HL-60 (cell line): ENCODE results near the gene NDUFC2.
A peak's percentile ranks its signal among the peaks of the same experiment; 100 is the strongest.

Source experiments
- DNase-seq, 2 experiments: peaks; one replicate each; pipeline ENCODE4 v3.0.0-alpha.2; 2010 to 2020; ENCODE audit warnings: low read depth in 1 of 2, low spot score in 1 of 2
- H3K27ac ChIP-seq: fragments of 250-450 bp; sonication (Bioruptor Pico); replicated peaks from 2 replicates; pipeline ENCODE4 v1.5.1; 2020; ENCODE audit warnings: mild to moderate bottlenecking, moderate library complexity
- H3K27me3 ChIP-seq: fragments of 250-450 bp; sonication (Bioruptor Pico); 2 replicates; pipeline ENCODE4 v1.5.1; 2021; ENCODE audit warnings: mild to moderate bottlenecking, moderate library complexity; ENCODE audit not compliant: insufficient read depth, poor library complexity, severe bottlenecking
- H3K4me3 ChIP-seq: replicated peaks from 2 replicates; pipeline ENCODE4 v1.5.1; 2011; ENCODE audit warnings: mild to moderate bottlenecking, control low read depth, low read length; ENCODE audit not compliant: insufficient read depth
- CTCF ChIP-seq: IDR thresholded peaks from one replicate; pipeline ENCODE4 v1.5.1; 2011; ENCODE audit warnings: low read length, control low read depth, inconsistent platforms; ENCODE audit not compliant: insufficient read depth
- GABPA ChIP-seq: IDR thresholded peaks from 2 replicates; pipeline ENCODE4 v1.6.1; 2012; ENCODE audit warnings: low read depth
- POLR2AphosphoS5 ChIP-seq: IDR thresholded peaks from 2 replicates; pipeline ENCODE4 v1.6.1; 2012; ENCODE audit warnings: low read depth
- SPI1 ChIP-seq: IDR thresholded peaks from 2 replicates; pipeline ENCODE4 v1.6.1; 2012; ENCODE audit warnings: low read depth, mild to moderate bottlenecking, borderline replicate concordance
- TF ChIP-seq, protein P1 (sequence below): IDR thresholded peaks from 2 replicates; pipeline ENCODE4 v1.6.1; 2012; ENCODE audit warnings: low read depth; ENCODE audit not compliant: insufficient replicate concordance

Gene NDUFC2

DNA sequence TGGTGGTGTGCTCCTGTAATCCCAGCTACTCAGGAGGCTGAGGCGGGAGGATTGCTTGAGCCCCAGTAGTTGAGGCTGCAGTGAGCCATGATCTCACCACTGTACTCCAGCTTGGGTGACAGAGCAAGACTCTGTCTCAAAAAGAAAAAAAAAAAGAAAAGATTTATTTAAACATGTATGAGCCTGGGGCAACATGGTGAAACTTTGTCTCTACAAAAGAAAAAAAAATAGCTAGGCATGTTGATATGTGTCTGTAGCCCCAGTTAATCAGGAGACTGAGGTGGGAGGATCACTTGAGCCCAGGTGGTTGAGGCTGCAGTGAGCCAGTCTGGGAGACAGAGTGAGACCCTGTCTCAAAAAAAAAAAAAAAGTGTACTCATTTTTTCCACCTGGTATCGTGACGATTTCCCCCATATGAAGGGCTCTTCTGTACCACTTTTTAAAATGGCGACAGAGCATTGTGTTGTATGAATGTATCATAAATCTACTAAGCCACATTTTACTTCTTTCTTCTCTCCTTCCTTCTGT lies 40.2 kb downstream of the NDUFC2 start:
- Histone ChIP-seq H3K27me3 (no peaks in the 10 kb centered on the region), H3K4me3 (no peak overlapping the region), H3K27ac (peak overlapping the region; percentile 55)
- TF ChIP-seq POLR2AphosphoS5 (no peak), SPI1 (no peak), CTCF (no peak), GABPA (no peak)
- TF ChIP-seq, protein P1, sequence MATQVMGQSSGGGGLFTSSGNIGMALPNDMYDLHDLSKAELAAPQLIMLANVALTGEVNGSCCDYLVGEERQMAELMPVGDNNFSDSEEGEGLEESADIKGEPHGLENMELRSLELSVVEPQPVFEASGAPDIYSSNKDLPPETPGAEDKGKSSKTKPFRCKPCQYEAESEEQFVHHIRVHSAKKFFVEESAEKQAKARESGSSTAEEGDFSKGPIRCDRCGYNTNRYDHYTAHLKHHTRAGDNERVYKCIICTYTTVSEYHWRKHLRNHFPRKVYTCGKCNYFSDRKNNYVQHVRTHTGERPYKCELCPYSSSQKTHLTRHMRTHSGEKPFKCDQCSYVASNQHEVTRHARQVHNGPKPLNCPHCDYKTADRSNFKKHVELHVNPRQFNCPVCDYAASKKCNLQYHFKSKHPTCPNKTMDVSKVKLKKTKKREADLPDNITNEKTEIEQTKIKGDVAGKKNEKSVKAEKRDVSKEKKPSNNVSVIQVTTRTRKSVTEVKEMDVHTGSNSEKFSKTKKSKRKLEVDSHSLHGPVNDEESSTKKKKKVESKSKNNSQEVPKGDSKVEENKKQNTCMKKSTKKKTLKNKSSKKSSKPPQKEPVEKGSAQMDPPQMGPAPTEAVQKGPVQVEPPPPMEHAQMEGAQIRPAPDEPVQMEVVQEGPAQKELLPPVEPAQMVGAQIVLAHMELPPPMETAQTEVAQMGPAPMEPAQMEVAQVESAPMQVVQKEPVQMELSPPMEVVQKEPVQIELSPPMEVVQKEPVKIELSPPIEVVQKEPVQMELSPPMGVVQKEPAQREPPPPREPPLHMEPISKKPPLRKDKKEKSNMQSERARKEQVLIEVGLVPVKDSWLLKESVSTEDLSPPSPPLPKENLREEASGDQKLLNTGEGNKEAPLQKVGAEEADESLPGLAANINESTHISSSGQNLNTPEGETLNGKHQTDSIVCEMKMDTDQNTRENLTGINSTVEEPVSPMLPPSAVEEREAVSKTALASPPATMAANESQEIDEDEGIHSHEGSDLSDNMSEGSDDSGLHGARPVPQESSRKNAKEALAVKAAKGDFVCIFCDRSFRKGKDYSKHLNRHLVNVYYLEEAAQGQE = no peak
- no peak for DNase-seq

DNA sequence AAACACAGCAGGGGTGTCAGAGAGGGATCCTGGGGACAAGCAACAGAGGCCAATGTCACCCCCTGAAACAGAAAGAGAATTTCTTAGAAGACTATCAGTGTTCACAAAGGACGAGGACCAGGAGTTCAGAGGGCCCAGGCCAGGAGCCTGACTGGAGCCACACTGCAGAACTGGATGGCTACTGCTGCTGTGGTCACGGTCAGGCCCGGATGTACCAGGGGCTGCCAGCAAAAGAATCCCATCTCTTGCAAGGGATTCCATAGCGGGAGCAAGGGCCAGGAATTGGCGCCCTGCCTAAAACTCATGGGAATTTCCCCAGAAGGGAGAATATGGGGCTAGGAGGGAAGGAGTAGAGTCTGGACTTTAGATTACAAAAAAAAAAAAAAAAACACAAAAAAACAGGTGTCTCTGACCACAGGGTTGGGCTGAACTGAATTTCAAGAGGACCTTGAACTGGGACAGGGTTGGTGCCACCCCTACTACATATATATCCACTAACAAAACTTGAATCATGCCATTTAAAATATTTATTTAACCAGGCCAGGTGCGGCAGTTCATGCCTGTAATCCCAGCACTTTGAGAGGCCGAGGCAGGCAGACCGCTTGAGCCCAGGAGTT lies 40.9 kb downstream of the NDUFC2 start:
- TF ChIP-seq POLR2AphosphoS5 (no peak), GABPA (no peak), SPI1 (no peak), CTCF (no peak)
- TF ChIP-seq, protein P1 = no peak
- no peak overlapping the region for H3K27ac ChIP-seq
- DNase-seq = no peak
- no peak overlapping the region for H3K4me3 ChIP-seq
- H3K27me3 ChIP-seq = no peaks in the 10 kb centered on the region

GRCh38 chr11:78037825-78038620 lies 41.6 kb downstream of the NDUFC2 start:
- Histone ChIP-seq H3K4me3 (no peak overlapping the region), H3K27me3 (no peaks in the 10 kb centered on the region), H3K27ac (no peak overlapping the region)
- no peak for DNase-seq
- TF ChIP-seq SPI1 (no peak), GABPA (no peak), POLR2AphosphoS5 (no peak)
- TF ChIP-seq, protein P1 = no peak
